ENCODE results near the gene TP73. TPM values are rescaled to one million over a fixed set of nuclear protein-coding genes. Genes with fewer than 3 reads are reported as not detected.

TP73 gene
- total and polyA plus RNA-seq, 2 donors (not counting 1 experiment from before 2014, with no cell fraction given), result 1.2 to 2.4 TPM

- no peaks in the 10 kb centered on the region for H3K9me3 Mint-ChIP-seq (ENCODE audit: insufficient read depth)
- H3K27ac Mint-ChIP-seq, result no peak overlapping the region
- no peak overlapping the region for H3K4me3 ChIP-seq (ENCODE audit: control extremely low read depth in 1 of 5, extremely low read depth in 1 of 5, insufficient read depth in 1 of 5, low read depth in 2 of 5, low read length in 4 of 5)
- intact Hi-C loops (cut with micrococcal nuclease), result no loop called here
- CTCF ChIA-PET, result interaction anchor here (0.6 to 1.0 kb wide), 2 partner anchors 10 to 67 kb away, joined by 3 to 4 read pairs; no protein-coding TSS in a partner anchor
- no peak overlapping the region for H2AFZ ChIP-seq (ENCODE audit: insufficient read depth, low read depth, low read length, poor library complexity, severe bottlenecking)
- peaks cover 9% of the 10 kb centered on the region for H3K4me1 Mint-ChIP-seq
- no peaks in the 10 kb centered on the region for H3K36me3 ChIP-seq (replicated peaks in 1 of 2; ENCODE audit: control extremely low read depth in 1 of 2, control insufficient read depth in 1 of 2, extremely low read depth in 1 of 2, insufficient read depth in 2 of 2, low read length in 1 of 2)
- H3K4me2 ChIP-seq (replicated peaks; ENCODE audit: low read depth, low read length, poor library complexity, severe bottlenecking), result no peak overlapping the region
- no peaks in the 10 kb centered on the region for H4K20me1 ChIP-seq (ENCODE audit: control insufficient read depth, insufficient read depth, low read length, poor library complexity, severe bottlenecking)
- no peak overlapping the region for H3K4me3 Mint-ChIP-seq
- 92% methylated on average over 18 of the region's 19 CpGs for WGBS (ENCODE audit: insufficient coverage)
- no peak for TF ChIP-seq CTCF (IDR thresholded peaks at IDR 0.05)
- no peak for TF ChIP-seq EZH2 (IDR thresholded peaks at IDR 0.05; ENCODE audit: borderline replicate concordance, insufficient read depth, low read depth, low read length, poor library complexity, severe bottlenecking)
- no peaks in the 10 kb centered on the region for H3K27me3 ChIP-seq (replicated peaks in 1 of 4; ENCODE audit: control extremely low read depth in 1 of 4, control insufficient read depth in 3 of 4, insufficient read depth in 4 of 4, low read length in 3 of 4)
- H3K9me3 ChIP-seq (ENCODE audit: control extremely low read depth in 1 of 3, control insufficient read depth in 2 of 3, insufficient read depth in 1 of 3, low read length in 2 of 3), result no peaks in the 10 kb centered on the region
- H3K79me2 ChIP-seq (ENCODE audit: control insufficient read depth, insufficient read depth, low read length), result no peaks in the 10 kb centered on the region
- no peak for ATAC-seq (ENCODE audit: low read depth)
- H3K27ac ChIP-seq (ENCODE audit: low read length in 2 of 2), result no peak overlapping the region
- DNase-seq, result no peak
- H3K27me3 Mint-ChIP-seq, result peaks cover 6% of the 10 kb centered on the region
- peaks cover 0 to 5% of the 10 kb centered on the region in 2 donors for H3K4me1 ChIP-seq (ENCODE audit: control insufficient read depth in 2 of 2, insufficient read depth in 2 of 2, low read length in 2 of 2)
- POLR2A ChIA-PET, result interaction anchor here (0.5 kb wide), 1 partner anchor 8 kb away, joined by 3 read pairs; no protein-coding TSS in a partner anchor
- H3K9ac ChIP-seq (ENCODE audit: low read length), result no peak overlapping the region
Observed at GRCh38 chr1:3685906-3686305, 33.6 kb downstream of the TP73 start.

DNA sequence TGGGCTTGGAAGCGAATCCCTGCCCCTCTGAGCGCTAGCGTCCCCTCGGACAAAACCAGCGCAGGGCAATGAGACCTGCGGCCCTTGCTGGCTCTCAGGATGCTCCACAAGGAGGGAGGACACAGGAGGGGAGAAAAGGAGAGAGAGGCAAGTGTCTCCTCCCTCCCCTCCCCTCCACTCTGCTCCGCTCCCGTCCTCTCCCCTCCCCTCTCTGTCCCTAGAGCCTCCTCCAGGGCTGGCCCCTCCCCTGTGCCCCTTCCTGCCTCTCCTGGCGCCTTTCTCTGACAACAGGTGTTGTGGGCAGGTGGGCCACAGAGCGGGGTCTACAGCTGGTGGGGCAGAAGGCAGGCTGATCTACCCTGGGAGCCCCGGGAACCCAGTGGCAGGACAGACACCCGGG lies 35.2 kb downstream of the TP73 start:
- intact Hi-C loops (cut with micrococcal nuclease), result no loop called here
- TF ChIP-seq CTCF (IDR thresholded peaks at IDR 0.05) (no peak), EZH2 (IDR thresholded peaks at IDR 0.05; ENCODE audit: borderline replicate concordance, insufficient read depth, low read depth, low read length, poor library complexity, severe bottlenecking) (no peak)
- no peak overlapping the region for H2AFZ ChIP-seq (ENCODE audit: insufficient read depth, low read depth, low read length, poor library complexity, severe bottlenecking)
- 83% methylated on average over 5 of the region's 12 CpGs for WGBS (ENCODE audit: insufficient coverage)
- no peak for ATAC-seq (ENCODE audit: low read depth)
- H3K4me1 ChIP-seq (ENCODE audit: control insufficient read depth in 2 of 2, insufficient read depth in 2 of 2, low read length in 2 of 2), result no peaks in the 10 kb centered on the region
- Mint-ChIP-seq H3K27me3 (peaks cover 10% of the 10 kb centered on the region), H3K4me1 (peaks cover 9% of the 10 kb centered on the region), H3K27ac (no peak overlapping the region), H3K4me3 (no peak overlapping the region), H3K9me3 (ENCODE audit: insufficient read depth) (no peaks in the 10 kb centered on the region)
- H3K27me3 ChIP-seq (replicated peaks in 1 of 4; ENCODE audit: control extremely low read depth in 1 of 4, control insufficient read depth in 3 of 4, insufficient read depth in 4 of 4, low read length in 3 of 4), result peaks cover 0 to 2% (median 0%) of the 10 kb centered on the region in 4 experiments
- H3K4me2 ChIP-seq (replicated peaks; ENCODE audit: low read depth, low read length, poor library complexity, severe bottlenecking), result no peak overlapping the region
- no peaks in the 10 kb centered on the region for H3K9me3 ChIP-seq (ENCODE audit: control extremely low read depth in 1 of 3, control insufficient read depth in 2 of 3, insufficient read depth in 1 of 3, low read length in 2 of 3)
- H3K27ac ChIP-seq (ENCODE audit: low read length in 2 of 2), result no peak overlapping the region
- no peaks in the 10 kb centered on the region for H3K36me3 ChIP-seq (replicated peaks in 1 of 2; ENCODE audit: control extremely low read depth in 1 of 2, control insufficient read depth in 1 of 2, extremely low read depth in 1 of 2, insufficient read depth in 2 of 2, low read length in 1 of 2)
- POLR2A ChIA-PET, result no interaction called here
- CTCF ChIA-PET, result no interaction called here
- H4K20me1 ChIP-seq (ENCODE audit: control insufficient read depth, insufficient read depth, low read length, poor library complexity, severe bottlenecking), result no peaks in the 10 kb centered on the region
- no peak for DNase-seq
- H3K79me2 ChIP-seq (ENCODE audit: control insufficient read depth, insufficient read depth, low read length), result no peaks in the 10 kb centered on the region
- H3K4me3 ChIP-seq (ENCODE audit: control extremely low read depth in 1 of 5, extremely low read depth in 1 of 5, insufficient read depth in 1 of 5, low read depth in 2 of 5, low read length in 4 of 5), result no peak overlapping the region
- no peak overlapping the region for H3K9ac ChIP-seq (ENCODE audit: low read length)

Measured in B cell (primary cell).